Thyroid gland (tissue), 4 donors: ENCODE measurements around the gene DNM3. TPM values are rescaled to one million over a fixed set of nuclear protein-coding genes. Genes with fewer than 3 reads are reported as not detected.

ENCODE experiments used
- DNase-seq, 2 donors: peaks; one replicate each; pipeline ENCODE4 v3.0.0-alpha.2; 2019
- H3K27ac ChIP-seq, 3 donors: fragments of 200-600 bp; sonication (generic); 1 replicate in 2 of 3; 2 replicates in 1 of 3; pipeline ENCODE4 v1.5.1; 2016 to 2019; ENCODE audit warnings: mild to moderate bottlenecking in 1 of 3, moderate library complexity in 1 of 3
- H3K27me3 ChIP-seq: fragments of 200-600 bp; sonication (generic); one replicate; pipeline ENCODE4 v1.5.1; 2019
- H3K36me3 ChIP-seq, 2 donors: fragments of 200-600 bp; sonication (generic); one replicate each; pipeline ENCODE4 v1.5.1; 2016 to 2019
- H3K4me1 ChIP-seq, 2 donors: fragments of 200-600 bp; sonication (generic); one replicate each; pipeline ENCODE4 v1.5.1; 2017 to 2019
- H3K4me3 ChIP-seq, 3 donors: fragments of 200-600 bp; sonication (generic); replicated peaks in 1 of 3; 1 replicate in 2 of 3; 2 replicates in 1 of 3; pipeline ENCODE4 v1.5.1; 2016; ENCODE audit warnings: mild to moderate bottlenecking in 1 of 3
- H3K9me3 ChIP-seq: fragments of 200-600 bp; sonication (generic); one replicate; pipeline ENCODE4 v1.5.1; 2017
- CTCF ChIP-seq, 6 experiments: fragments of 200-600 bp in 3 of 6; fragments of 450-650 bp in 3 of 6; sonication (generic) in 3 of 6; IDR thresholded peaks; one replicate each; pipeline ENCODE4 v1.5.1; 2016 to 2019; ENCODE audit warnings: antibody characterized with exemption in 6 of 6, mild to moderate bottlenecking in 2 of 6, inconsistent platforms in 1 of 6, moderate library complexity in 1 of 6
- POLR2A ChIP-seq, 2 donors: fragments of 450-650 bp; IDR thresholded peaks; one replicate each; pipeline ENCODE4 v1.6.1; 2017; ENCODE audit warnings: antibody characterized with exemption in 2 of 2, mild to moderate bottlenecking in 2 of 2, moderate library complexity in 1 of 2
- WGBS, 2 donors: methylation state at CpG; one replicate each; pipeline ENCODE4 v1.1.5; 2017; 5-methylcytosine and 5-hydroxymethylcytosine counted together
- intact Hi-C: fragments of 100-400 bp; cut with DNase I; formaldehyde crosslinking; loops from one replicate; pipeline ENCODE4 v1.15.1; 2023
- total RNA-seq, 4 donors: library from RNA; depleted of rRNA; stranded (reverse); fragments of >200 nt; gene quantifications; one replicate each; pipeline ENCODE4 v1.2.3, GENCODE V29; 2016

Gene DNM3
- total RNA-seq, 4 donors from 2014 or later = 9.0 to 13.6 (median 10.8) TPM

GRCh38 chr1:171828794-171829193 lies 12.5 kb upstream of the DNM3 start:
- intact Hi-C loops = no loop called here
- no peak for DNase-seq
- Histone ChIP-seq H3K4me1 (no peaks in the 10 kb centered on the region), H3K4me3 (no peak overlapping the region), H3K27ac (no peak overlapping the region), H3K27me3 (no peaks in the 10 kb centered on the region), H3K9me3 (no peaks in the 10 kb centered on the region), H3K36me3 (no peaks in the 10 kb centered on the region)
- 93 to 94% methylated on average over 11 of the region's 11 CpGs for WGBS, 2 donors
- no peak for TF ChIP-seq POLR2A (IDR thresholded peaks at IDR 0.05)

- H3K27ac ChIP-seq = no peak overlapping the region
- DNase-seq = no peak
- intact Hi-C loops = no loop called here
- H3K27me3 ChIP-seq = no peaks in the 10 kb centered on the region
- H3K4me3 ChIP-seq = no peak overlapping the region
- 68 to 92% methylated on average over 4 of the region's 4 CpGs for WGBS, 2 donors
- TF ChIP-seq POLR2A (IDR thresholded peaks at IDR 0.05) = no peak
- no peak for TF ChIP-seq CTCF (IDR thresholded peaks at IDR 0.05)
- H3K4me1 ChIP-seq = no peaks in the 10 kb centered on the region
- no peaks in the 10 kb centered on the region for H3K36me3 ChIP-seq
- no peaks in the 10 kb centered on the region for H3K9me3 ChIP-seq
Observed at GRCh38 chr1:171833091-171833825, 8.0 kb upstream of the DNM3 start.

GRCh38 chr1:171834821-171835220 lies 6.5 kb upstream of the DNM3 start:
- TF ChIP-seq CTCF (IDR thresholded peaks at IDR 0.05) (no peak), POLR2A (IDR thresholded peaks at IDR 0.05) (no peak)
- Histone ChIP-seq H3K4me3 (no peak overlapping the region), H3K27ac (no peak overlapping the region), H3K9me3 (no peaks in the 10 kb centered on the region), H3K27me3 (no peaks in the 10 kb centered on the region), H3K4me1 (no peaks in the 10 kb centered on the region), H3K36me3 (no peaks in the 10 kb centered on the region)
- intact Hi-C loops = no loop called here
- DNase-seq = no peak
- WGBS, 2 donors = 90 to 94% methylated on average over 2 of the region's 2 CpGs

- Histone ChIP-seq H3K36me3 (no peaks in the 10 kb centered on the region), H3K27ac (no peak overlapping the region), H3K4me3 (no peak overlapping the region), H3K9me3 (no peaks in the 10 kb centered on the region), H3K27me3 (no peaks in the 10 kb centered on the region), H3K4me1 (no peaks in the 10 kb centered on the region)
- TF ChIP-seq CTCF (IDR thresholded peaks at IDR 0.05) (no peak), POLR2A (IDR thresholded peaks at IDR 0.05) (no peak)
- intact Hi-C loops = no loop called here
- no peak for DNase-seq
Observed at GRCh38 chr1:171835891-171836290, 5.4 kb upstream of the DNM3 start.

- peak overlapping the region; percentile 50 to 85 (median 59) for H3K4me3 ChIP-seq
- no peaks in the 10 kb centered on the region for H3K36me3 ChIP-seq
- TF ChIP-seq POLR2A (IDR thresholded peaks at IDR 0.05) (no peak), CTCF (IDR thresholded peaks at IDR 0.05) (no peak)
- no peaks in the 10 kb centered on the region for H3K27me3 ChIP-seq
- no peaks in the 10 kb centered on the region for H3K9me3 ChIP-seq
- intact Hi-C loops = no loop called here
- H3K4me1 ChIP-seq = peaks cover 0 to 4% of the 10 kb centered on the region in 2 donors
- peak; percentile 13 for DNase-seq
- 1 to 4% methylated on average over 27 to 33 of the region's 40 CpGs for WGBS, 2 donors
- peak overlapping the region in 2 of 3 donors; percentile 41 to 57 for H3K27ac ChIP-seq
Observed at GRCh38 chr1:171841931-171842761, 848 bp downstream of the DNM3 start.
